Stimulated activated naive CD8-positive, alpha-beta T cell treated with anti-CD3 and anti-CD28 coated beads, Interleukin-15, Interleukin-2, amounts not matched to agents 100 ng/mL and 50 ng/mL, for 24 hours (primary cell): ENCODE results near the gene CCN6.
"Not testable (repeated sequence)": the region's sequence is repeated elsewhere in the genome, so short reads cannot be mapped to it uniquely, and the experiment has no call there.

Source experiments
- H3K27ac Mint-ChIP-seq: one replicate; pipeline ENCODE4 v1.8.0; 2021; ENCODE audit warnings: mild to moderate bottlenecking, mixed read lengths
- H3K27me3 Mint-ChIP-seq: one replicate; pipeline ENCODE4 v1.8.0; 2021; ENCODE audit warnings: mixed read lengths
- H3K36me3 Mint-ChIP-seq: one replicate; pipeline ENCODE4 v1.8.0; 2021; ENCODE audit warnings: low read depth, mixed read lengths
- H3K4me1 Mint-ChIP-seq: one replicate; pipeline ENCODE4 v1.8.0; 2021; ENCODE audit warnings: low read depth, mixed read lengths
- H3K4me3 Mint-ChIP-seq: one replicate; pipeline ENCODE4 v1.8.0; 2021; ENCODE audit warnings: mild to moderate bottlenecking, mixed read lengths
- H3K9me3 Mint-ChIP-seq: one replicate; pipeline ENCODE4 v1.8.0; 2021; ENCODE audit warnings: mixed read lengths

CCN6 gene

DNA sequence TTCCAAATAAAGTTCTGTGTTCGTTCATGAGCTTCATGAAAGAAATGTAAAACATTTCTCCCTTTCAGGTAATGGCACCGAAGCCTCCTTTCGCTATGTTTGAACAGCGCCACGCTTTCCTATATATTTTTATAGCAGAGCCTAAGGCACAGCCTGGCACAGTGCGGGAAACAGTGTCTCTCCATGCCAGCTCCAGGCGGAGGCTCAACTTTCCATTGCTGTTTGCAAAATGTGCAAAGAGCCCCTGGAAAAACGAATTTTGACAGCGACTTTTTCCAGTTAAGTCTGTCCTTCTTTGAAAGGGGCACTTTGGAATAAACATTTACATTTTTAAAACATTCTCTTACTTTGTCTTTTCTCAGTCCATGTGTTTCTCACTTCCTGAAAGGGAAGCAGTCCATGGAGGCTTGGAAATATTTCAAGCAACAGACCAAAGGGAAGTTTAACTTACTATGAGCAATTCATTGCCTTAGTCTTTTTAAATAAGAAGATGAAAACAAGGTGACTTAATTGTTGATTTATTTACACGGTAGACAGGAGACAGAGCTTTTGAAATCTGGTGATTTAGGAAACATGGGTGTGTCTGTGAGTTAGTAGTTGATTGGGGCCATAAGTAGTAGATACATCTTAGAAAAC, 769 bp downstream of the CCN6 start:
- Mint-ChIP-seq H3K27ac (no peak overlapping the region), H3K4me3 (no peak overlapping the region), H3K4me1 (no peaks in the 10 kb centered on the region)

DNA sequence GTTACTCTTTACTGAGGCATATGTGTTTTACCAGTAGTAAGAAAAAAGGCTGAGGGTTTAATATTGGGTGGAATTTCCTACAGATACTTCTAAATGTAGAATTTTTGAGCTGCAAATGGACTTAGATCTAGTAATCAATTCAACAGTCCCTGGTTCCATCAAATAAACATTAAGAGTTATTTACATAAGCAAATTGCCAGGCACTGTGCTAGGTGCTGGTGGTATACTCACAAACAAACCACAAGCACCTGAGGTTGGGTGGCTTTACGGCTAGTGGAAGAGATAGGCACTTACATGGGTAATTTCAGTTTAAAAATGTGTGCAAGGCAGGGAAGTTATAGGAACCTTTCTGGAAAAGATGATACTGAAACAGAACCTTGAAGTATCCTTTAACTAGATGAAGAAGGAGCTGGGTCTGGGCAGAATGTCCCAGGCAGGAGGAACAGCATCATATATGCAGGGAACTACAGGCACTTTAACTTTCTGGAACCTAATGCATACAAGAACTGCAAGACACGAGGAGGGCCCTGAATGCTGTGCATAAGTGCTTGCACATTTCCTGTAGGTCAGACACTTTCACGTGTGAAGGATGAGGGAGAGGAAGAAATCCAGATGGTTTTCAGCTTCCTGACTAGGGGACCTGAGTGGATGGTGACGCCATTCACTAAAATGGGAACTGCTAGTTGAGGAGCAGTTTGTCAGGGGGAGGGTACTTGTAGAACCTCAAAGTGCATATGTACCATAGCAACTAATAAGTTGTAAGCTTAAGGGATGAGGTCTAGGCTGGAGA, 4.5 kb downstream of the CCN6 start:
- Mint-ChIP-seq H3K27me3 (no peaks in the 10 kb centered on the region), H3K4me3 (no peak overlapping the region), H3K9me3 (no peaks in the 10 kb centered on the region), H3K27ac (no peak overlapping the region), H3K4me1 (no peaks in the 10 kb centered on the region), H3K36me3 (no peaks in the 10 kb centered on the region)

More for the DNA sequence above, 769 bp downstream of the CCN6 start:
- H3K9me3 Mint-ChIP-seq, result no peaks in the 10 kb centered on the region
- no peaks in the 10 kb centered on the region for H3K27me3 Mint-ChIP-seq
- H3K36me3 Mint-ChIP-seq, result no peaks in the 10 kb centered on the region

DNA sequence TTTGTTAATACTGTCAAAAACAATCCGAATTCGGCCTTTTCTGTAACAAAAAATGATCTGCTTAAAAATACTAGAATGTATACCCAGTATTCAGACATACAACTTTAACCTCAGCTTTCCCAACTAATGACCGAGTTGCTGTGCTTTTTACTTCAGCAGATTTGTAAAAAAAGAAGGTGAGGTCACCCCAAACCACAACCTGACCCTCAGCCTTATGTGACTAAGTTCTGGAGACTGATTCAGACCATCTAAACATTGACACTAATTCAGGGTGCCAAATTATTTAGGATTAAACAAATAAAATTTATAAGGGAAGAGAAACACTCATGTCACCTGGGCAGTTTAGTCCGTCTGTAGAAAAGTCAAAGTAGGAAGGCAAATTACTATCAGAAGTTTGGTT, 7.7 kb downstream of the CCN6 start:
- H3K36me3 Mint-ChIP-seq, result no peaks in the 10 kb centered on the region
- H3K9me3 Mint-ChIP-seq, result no peaks in the 10 kb centered on the region
- no peaks in the 10 kb centered on the region for H3K27me3 Mint-ChIP-seq
- H3K27ac Mint-ChIP-seq, result no peak overlapping the region
- H3K4me1 Mint-ChIP-seq, result no peaks in the 10 kb centered on the region
- no peak overlapping the region for H3K4me3 Mint-ChIP-seq

DNA sequence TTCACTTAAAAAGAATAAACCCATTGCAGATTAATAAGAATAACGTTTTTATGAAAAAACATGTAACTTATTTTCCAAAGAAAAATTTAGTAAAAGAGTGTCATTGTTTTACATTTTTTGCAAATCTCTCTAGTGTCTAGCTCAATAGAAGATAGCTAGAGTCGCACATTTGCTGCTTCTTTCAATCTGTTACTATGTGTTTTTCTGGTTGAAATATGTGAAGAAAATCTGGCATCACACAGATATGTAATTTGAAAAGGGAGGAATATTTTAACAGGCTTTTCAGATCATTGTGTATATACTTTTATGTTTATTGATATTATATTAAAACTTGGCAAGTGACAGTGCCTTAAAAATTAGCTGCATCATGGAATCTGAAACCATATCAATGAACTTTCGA, 9.1 kb downstream of the CCN6 start:
- Mint-ChIP-seq H3K4me1 (no peaks in the 10 kb centered on the region), H3K27ac (no peak overlapping the region), H3K36me3 (peaks cover 4% of the 10 kb centered on the region), H3K27me3 (no peaks in the 10 kb centered on the region), H3K9me3 (no peaks in the 10 kb centered on the region), H3K4me3 (no peak overlapping the region)

DNA sequence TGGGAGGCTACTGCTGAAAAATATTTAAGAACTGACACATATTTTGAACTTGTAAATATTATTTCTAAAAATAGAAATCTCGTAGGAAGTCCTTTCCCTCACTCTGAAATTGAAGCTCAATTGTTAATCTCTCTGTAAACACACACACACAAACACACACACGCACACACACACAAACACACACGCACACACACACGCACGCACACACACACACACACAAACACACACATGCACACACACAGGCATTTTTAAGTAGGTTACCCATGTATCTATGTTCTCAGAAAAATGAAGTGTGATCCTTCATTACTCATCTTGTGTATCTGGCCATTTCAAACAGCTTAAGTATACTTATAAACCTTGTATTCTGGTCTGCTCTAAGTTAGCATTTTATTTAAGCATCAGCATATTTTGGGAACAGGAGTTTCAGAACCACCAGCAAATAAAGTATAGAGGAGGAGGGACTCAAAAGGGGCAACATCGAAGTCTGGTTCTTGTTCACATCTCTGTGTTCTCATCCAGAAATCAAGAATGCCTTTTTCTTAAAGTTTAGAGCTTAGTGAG, 11.6 kb downstream of the CCN6 start:
- Mint-ChIP-seq H3K36me3 (peaks cover 16% of the 10 kb centered on the region), H3K27ac (no peak overlapping the region), H3K9me3 (no peaks in the 10 kb centered on the region), H3K27me3 (no peaks in the 10 kb centered on the region), H3K4me3 (no peak overlapping the region), H3K4me1 (no peaks in the 10 kb centered on the region)

DNA sequence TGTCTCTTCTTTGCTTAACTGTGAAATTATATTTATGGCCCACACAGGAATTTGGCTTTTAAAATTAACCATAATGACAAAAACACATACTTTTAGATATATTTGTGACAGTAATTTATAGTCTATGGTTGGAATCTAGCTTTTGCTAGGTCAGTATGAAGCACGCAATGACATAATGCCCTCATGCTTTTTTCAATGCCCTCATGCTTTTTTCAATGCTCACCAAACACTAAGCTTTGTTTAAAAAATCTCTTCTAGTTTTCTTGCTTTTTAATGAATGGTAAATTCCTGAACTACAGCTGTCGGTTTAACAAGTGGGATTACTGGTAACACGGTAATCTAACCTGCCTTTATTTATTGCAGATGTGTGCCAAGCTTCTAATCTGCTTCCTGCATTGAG, 12.7 kb downstream of the CCN6 start:
- Mint-ChIP-seq H3K27ac (no peak overlapping the region), H3K4me1 (no peaks in the 10 kb centered on the region), H3K27me3 (no peaks in the 10 kb centered on the region), H3K4me3 (no peak overlapping the region), H3K9me3 (no peaks in the 10 kb centered on the region), H3K36me3 (peaks cover 23% of the 10 kb centered on the region)

DNA sequence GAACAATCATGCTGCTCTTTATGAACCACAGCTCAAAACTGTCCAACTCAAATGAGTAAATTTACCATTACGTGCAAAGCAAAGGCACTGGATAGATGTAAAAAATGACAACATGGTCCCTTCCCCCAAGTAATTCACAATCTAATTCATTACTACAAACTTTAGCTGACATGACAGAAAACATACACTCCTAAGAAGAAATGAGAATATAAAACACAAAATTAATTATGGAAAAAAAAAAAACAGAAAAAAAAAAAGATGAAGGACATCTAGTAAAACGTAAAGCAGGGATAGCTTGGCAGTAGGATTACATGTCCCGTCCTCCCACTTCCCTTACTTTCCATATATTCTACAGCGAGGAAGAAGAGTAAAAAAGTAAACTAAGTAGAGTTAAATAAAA, 27.7 kb downstream of the CCN6 start:
- Mint-ChIP-seq H3K27ac (no peak overlapping the region), H3K4me3 (no peak overlapping the region), H3K9me3 (no peaks in the 10 kb centered on the region), H3K36me3 (peaks cover 58% of the 10 kb centered on the region), H3K27me3 (no peaks in the 10 kb centered on the region), H3K4me1 (peaks cover 10% of the 10 kb centered on the region)

DNA sequence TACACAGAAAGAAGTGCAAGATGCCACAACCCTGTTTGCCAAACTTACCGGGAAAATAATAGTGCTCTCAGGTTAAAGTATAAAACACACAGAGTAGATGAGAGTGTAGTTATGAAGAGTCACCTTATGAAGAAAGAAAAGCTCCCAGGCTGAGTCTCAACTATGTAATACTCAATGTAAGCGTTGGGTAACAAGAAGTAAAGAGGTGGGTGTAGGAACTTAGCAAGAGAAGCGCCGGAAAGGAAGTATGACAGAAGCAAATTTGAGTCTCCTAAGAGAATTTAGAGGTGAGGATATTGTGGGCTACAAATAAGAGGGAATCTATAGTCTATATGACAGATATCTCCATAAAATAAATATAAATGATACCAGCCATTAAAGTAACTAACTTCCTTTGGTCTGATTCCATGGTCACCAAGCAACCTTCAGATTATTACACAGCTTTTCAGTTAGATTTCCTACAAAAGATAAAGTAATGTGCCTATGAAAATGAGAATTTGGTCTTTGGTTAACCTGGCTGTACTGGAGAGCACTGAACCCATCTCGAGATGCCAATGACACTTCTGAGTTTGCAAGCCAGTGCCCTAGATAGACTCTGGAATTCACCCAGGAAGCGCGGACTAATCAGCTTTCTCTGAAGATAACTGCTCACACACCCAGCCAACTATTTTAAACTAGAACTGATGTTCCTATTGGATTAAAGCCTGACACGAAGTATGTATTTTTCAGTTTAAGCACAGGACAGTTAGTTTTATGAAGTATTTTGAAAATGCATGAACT, 31.6 kb downstream of the CCN6 start:
- peak overlapping the region; percentile 65 for H3K4me3 Mint-ChIP-seq
- peaks cover 11% of the 10 kb centered on the region for H3K27me3 Mint-ChIP-seq
- no peak overlapping the region for H3K27ac Mint-ChIP-seq
- H3K4me1 Mint-ChIP-seq, result peaks cover 10% of the 10 kb centered on the region
- H3K9me3 Mint-ChIP-seq, result no peaks in the 10 kb centered on the region
- peaks cover 30% of the 10 kb centered on the region for H3K36me3 Mint-ChIP-seq

DNA sequence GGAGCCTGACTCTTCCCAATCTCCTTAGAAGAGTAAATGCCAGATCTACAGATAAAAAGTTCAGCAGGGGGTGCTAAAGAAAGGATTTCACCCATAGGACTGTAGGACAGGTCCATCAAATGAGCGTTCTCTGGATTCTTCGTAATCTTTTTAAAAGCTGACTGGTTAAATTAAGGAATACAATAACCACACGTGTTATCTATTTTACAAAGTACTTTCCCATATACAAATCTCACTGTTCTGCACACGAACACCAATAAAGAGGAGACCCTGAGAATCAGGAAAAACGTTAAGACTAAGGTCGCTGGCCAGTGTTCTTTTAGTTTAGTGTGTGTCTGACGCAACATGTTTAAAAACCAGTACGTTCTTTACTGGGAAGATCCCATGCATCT, 32.8 kb downstream of the CCN6 start:
- H3K36me3 Mint-ChIP-seq, result peaks cover 30% of the 10 kb centered on the region
- H3K4me1 Mint-ChIP-seq, result peaks cover 10% of the 10 kb centered on the region
- H3K27ac Mint-ChIP-seq, result no peak overlapping the region
- no peak overlapping the region for H3K4me3 Mint-ChIP-seq
- H3K9me3 Mint-ChIP-seq, result no peaks in the 10 kb centered on the region
- peaks cover 16% of the 10 kb centered on the region for H3K27me3 Mint-ChIP-seq

DNA sequence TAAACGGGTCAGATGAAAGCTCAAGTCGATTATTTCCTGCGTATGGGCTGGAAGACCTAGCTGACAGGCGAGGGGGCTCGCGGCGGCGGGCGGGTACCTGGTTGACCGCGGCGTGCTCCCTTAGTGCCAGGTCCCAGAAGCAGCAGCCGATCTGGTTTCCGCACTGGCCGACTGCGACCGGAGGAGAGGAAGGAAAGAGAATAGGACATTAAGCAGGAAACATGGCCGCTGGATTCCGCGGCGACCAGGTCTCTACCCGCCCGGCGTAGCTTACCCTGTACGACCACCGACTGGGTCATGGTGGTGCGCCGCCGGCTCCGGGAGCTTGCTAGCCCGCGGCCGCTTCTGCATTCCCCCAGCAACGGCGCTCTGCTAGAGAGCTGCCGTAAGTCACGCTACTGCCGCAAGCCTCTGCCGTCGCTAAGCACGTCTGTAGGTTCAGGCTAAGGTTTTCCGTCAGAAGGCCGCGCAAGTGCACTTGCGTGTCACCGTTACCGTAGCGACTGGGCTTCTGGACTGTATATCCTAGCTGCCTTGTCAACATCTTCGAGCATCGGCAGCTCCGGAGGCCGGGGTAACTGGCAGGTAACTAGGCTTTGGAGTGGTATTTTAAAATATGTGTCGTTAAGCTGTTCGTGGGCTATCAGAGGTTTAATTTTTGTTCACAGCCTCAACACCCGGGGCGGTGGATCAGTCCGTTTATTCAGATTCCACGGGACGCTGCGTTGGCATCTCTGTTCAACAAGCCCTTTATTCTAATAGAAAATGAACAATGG, 33.4 kb downstream of the CCN6 start, which contains the start of the genes FAM229B and TUBE1:
TSS of gene FAM229B (plus strand) at position 456 of the 776 bp plus-strand sequence. CDS start 11,693 bp downstream, outside the sequence.
TSS of gene TUBE1 (minus strand) at position 347 of the 776 bp plus-strand sequence. CDS start at position 299, 48 bp downstream.
- H3K9me3 Mint-ChIP-seq, result no peaks in the 10 kb centered on the region

DNA sequence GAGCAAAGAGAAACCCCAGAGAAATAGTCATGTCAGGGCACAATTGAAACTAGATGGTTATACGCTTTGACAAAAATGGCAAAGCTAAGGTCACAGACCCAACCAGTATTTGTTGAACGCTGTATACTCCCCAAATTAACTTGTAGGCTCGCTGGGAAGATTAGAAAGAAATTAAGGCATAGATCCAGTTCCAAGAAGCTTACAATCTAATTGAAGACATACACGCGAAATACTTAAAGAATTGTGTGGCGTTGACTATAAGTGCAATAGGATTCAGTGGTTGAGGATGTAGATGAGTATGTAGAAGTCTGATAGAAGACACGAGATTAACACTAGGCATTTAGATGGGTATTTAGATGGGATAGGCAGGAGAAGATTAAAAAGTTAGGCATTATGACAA, 34.0 kb downstream of the CCN6 start:
- Mint-ChIP-seq H3K4me3 (no peak overlapping the region), H3K9me3 (no peaks in the 10 kb centered on the region), H3K4me1 (peaks cover 10% of the 10 kb centered on the region), H3K36me3 (peaks cover 21% of the 10 kb centered on the region), H3K27me3 (peaks cover 16% of the 10 kb centered on the region), H3K27ac (no peak overlapping the region)

More for the DNA sequence above, 33.4 kb downstream of the CCN6 start, which contains the start of the genes FAM229B and TUBE1:
- Mint-ChIP-seq H3K4me1 (peaks cover 10% of the 10 kb centered on the region), H3K36me3 (peaks cover 27% of the 10 kb centered on the region), H3K4me3 (no peak within 1 kb of the TSS), H3K27ac (no peak within 1 kb of the TSS), H3K27me3 (peaks cover 16% of the 10 kb centered on the region)

DNA sequence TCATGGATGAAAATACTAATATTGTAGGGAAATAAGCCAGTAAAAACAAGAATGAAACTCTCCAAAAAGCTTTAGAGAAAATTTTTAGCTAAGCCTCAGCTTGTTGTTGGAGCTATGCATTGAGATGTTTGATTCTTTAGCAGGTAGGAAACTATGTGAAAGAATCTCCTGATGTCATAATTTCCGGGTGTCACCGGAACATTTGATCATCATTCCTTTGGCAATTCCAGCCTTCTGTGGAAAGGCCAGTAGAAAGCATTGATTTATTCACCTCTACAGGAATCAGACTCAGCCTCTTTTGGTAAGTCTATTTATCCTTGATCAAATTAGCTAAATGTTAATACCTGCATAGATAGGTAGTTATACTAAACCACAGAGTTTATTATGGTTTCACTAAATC, 43.0 kb downstream of the CCN6 start:
- Mint-ChIP-seq H3K36me3 (peaks cover 5% of the 10 kb centered on the region), H3K27me3 (no peaks in the 10 kb centered on the region), H3K4me1 (no peaks in the 10 kb centered on the region), H3K9me3 (no peaks in the 10 kb centered on the region), H3K27ac (no peak overlapping the region), H3K4me3 (no peak overlapping the region)

DNA sequence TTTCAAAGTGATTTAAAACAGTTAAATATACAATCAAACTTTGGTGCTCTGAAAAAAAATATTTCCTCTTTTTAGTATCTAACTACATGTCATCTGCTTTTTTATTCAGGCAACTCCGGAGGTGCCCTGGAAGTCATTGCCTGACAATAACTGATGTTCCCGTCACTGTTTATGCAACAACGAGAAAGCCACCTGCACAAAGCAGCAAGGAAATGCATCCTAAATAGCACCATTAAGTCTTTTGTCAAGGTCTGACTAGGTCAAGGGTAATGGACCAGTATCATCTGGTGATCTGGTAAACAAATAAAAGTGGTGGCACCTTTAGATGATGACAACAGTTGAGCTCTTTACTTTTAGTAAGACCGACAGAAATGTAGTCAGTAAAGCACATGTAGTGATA, 46.7 kb downstream of the CCN6 start:
- no peak overlapping the region for H3K4me3 Mint-ChIP-seq
- no peak overlapping the region for H3K27ac Mint-ChIP-seq
- peaks cover 6% of the 10 kb centered on the region for H3K9me3 Mint-ChIP-seq
- no peaks in the 10 kb centered on the region for H3K27me3 Mint-ChIP-seq
- peaks cover 5% of the 10 kb centered on the region for H3K36me3 Mint-ChIP-seq
- H3K4me1 Mint-ChIP-seq, result no peaks in the 10 kb centered on the region

DNA sequence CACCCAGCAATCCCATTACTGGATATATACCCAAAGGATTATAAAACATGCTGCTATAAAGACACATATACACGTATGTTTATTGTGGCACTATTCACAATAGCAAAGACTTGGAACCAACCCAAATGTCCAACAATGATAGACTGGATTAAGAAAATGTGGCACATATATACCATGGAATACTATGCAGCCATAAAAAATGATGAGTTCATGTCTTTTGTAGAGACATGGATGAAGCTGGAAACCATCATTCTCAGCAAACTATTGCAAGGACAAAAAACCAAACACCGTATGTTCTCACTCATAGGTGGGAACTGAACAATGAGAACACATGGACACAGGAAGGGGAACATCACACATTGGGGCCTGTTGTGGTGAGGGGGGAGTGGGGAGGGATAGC, 52.1 kb downstream of the CCN6 start:
- H3K4me1 Mint-ChIP-seq, H3K4me3 Mint-ChIP-seq, H3K27me3 Mint-ChIP-seq, H3K9me3 Mint-ChIP-seq, H3K27ac Mint-ChIP-seq, H3K36me3 Mint-ChIP-seq: not testable (repeated sequence)
